HG03025 (cell line): Measurements from ENCODE around the gene RAB6B.
A peak's percentile ranks its signal among the peaks of the same experiment; 100 is the strongest.

Experiments used
- ATAC-seq: cut with Tn5 transposase; IDR thresholded peaks from one replicate; pipeline ENCODE4 v1.9.1; 2021; ENCODE audit warnings: mild to moderate bottlenecking, moderate library complexity; ENCODE audit not compliant: unreplicated experiment, low FRiP score

Gene RAB6B

GRCh38 chr3:133931084-133931483 lies 35.4 kb upstream of the RAB6B start:
- no peak for ATAC-seq

- ATAC-seq, result no peak
Observed at GRCh38 chr3:133930341-133930933, 34.8 kb upstream of the RAB6B start.

GRCh38 chr3:133928903-133929607 lies 33.4 kb upstream of the RAB6B start:
- ATAC-seq, result no peak

- peak; percentile 49 for ATAC-seq
Observed at GRCh38 chr3:133928136-133928893, 32.6 kb upstream of the RAB6B start.

GRCh38 chr3:133927540-133928066 lies 31.9 kb upstream of the RAB6B start:
- peak; percentile 55 for ATAC-seq

- ATAC-seq, result no peak
Observed at GRCh38 chr3:133926736-133927539, 31.3 kb upstream of the RAB6B start.

GRCh38 chr3:133925960-133926735 lies 30.5 kb upstream of the RAB6B start:
- ATAC-seq, result no peak

- no peak for ATAC-seq
Observed at GRCh38 chr3:133924041-133924440, 28.4 kb upstream of the RAB6B start.

- ATAC-seq, result no peak
Observed at GRCh38 chr3:133921592-133921991, 25.9 kb upstream of the RAB6B start.

- no peak for ATAC-seq
Observed at GRCh38 chr3:133917144-133917543, 21.5 kb upstream of the RAB6B start.

- no peak for ATAC-seq
Observed at GRCh38 chr3:133915685-133916658, 20.3 kb upstream of the RAB6B start.

- no peak for ATAC-seq
Observed at GRCh38 chr3:133914839-133915600, 19.3 kb upstream of the RAB6B start.

- ATAC-seq, result no peak
Observed at GRCh38 chr3:133910422-133910821, 14.7 kb upstream of the RAB6B start.

GRCh38 chr3:133905376-133905775 lies 9.7 kb upstream of the RAB6B start:
- ATAC-seq, result no peak

- no peak for ATAC-seq
Observed at GRCh38 chr3:133901847-133902246, 6.2 kb upstream of the RAB6B start.

- no peak for ATAC-seq
Observed at GRCh38 chr3:133901083-133901482, 5.4 kb upstream of the RAB6B start.

- ATAC-seq, result no peak
Observed at GRCh38 chr3:133899311-133899710, 3.6 kb upstream of the RAB6B start.

- ATAC-seq, result no peak
Observed at GRCh38 chr3:133897547-133897946, 1.9 kb upstream of the RAB6B start.
